NCI-H510A (cell line): ENCODE results near the gene NR2E1.

Experiments used
- DNase-seq: peaks from one replicate; lab custom pipeline; 2025; lab: John Stamatoyannopoulos, UW

The NR2E1 gene

DNA sequence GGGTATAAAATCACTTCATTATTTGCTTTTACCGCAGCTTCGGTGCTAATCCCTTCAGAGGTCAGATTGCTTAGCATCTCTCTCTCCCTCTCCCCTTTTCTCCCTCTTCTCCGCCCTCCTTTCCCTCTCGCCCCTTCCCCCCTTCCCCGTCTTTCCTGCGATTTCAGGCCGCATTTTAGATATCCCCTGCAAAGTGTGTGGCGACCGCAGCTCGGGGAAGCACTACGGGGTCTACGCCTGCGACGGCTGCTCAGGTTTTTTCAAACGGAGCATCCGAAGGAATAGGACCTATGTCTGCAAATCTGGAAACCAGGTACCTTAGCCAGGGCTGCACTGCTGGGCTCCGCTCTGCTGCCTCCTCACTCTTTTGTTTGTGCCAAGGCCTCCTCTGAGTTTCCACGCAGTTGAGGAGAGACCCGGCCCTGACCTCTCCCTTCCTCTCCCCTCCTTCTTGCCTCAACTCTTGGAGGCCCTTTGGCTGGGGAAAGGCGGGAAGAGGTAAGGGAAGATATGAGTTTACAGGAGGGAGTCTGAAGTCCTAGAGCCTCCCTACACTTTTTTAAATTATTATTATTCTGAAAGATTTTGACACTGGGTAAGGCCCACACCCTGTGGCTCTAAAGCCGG lies 5.6 kb downstream of the NR2E1 start:
- DNase-seq = no peak

DNA sequence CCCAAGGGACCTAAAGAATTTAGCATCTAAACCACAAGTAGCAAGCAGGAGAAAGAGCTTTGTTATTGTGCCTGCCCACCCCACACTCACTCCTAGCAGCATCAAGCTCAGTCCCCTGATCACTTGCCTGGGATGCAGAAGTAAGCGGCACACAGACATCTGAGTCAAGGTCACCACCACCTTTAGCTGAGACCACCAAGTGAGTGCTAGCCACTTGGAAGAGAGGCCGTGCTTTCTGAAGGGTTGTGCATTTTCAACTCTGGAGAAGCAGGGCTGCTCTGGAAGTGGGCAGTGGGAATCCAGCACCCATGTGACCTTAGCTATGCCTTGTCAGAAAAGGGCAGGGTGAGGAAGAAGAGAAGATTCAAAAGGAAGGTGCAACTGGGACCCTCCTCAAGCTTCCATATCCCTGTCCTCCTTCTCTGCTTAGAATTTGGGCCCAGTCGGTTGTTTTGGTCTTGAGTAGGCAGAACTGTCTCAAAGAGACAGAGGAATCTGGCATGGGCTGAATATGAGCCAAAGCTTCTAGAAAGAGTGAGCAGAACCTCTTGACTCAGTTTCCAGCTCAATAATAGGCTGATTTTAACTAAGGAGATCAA lies 6.2 kb downstream of the NR2E1 start:
- DNase-seq = no peak

DNA sequence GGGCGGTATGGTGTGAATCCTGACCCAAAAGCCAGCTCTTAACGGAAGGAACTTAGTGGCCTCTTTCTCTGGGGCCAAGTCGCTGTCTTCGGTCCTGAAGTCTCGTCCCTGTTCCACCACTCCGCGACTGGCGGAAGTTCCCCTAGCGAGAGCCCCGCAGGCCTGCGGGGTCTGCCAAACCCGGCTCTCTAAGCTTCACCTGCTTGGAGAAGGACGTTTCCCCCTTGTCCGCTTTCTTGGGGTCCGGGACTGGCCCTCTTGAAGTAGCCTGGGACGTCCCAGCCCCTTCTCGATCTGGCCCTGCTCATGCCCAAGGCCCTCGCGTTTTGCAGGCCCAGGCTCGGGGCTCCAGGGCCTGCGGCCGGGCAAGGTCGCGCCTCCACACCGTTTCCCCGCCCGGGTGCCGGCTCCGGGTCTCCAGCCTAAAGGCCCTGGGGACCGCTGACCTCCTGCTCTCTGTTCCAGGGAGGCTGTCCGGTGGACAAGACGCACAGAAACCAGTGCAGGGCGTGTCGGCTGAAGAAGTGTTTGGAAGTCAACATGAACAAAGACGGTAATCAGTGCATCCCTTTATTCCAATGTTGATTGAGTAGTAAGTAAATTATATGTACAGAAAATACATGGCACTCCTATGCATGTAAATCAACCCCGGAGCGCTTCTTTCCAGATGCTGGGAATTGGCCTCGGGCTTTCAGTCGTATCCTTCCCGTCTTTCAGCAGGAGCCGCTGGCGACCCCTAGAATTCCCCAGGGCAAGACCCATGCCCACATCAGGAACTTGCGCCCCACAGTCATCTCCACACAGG lies 8.8 kb downstream of the NR2E1 start:
- no peak for DNase-seq

DNA sequence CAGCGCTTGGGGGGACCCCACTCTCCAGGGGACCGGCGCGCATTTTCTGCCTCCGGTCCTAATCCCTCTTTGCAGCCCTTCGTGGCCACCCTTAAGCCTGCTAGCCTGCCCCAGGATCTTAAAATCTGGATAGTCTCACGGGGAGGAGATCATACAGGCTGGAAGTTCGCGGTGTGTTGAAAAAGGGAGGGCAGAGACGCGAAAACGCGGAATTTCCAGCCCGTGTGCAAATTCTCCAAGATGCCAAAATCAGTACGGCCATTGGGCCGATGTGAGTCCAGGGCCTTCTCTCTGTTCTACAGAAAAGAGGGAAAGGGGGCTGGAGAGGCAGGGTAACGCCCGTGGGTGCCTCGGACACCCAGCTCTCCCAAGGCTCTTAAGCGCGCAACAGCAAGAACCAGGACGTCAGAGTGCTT lies 9.4 kb downstream of the NR2E1 start:
- DNase-seq = no peak

DNA sequence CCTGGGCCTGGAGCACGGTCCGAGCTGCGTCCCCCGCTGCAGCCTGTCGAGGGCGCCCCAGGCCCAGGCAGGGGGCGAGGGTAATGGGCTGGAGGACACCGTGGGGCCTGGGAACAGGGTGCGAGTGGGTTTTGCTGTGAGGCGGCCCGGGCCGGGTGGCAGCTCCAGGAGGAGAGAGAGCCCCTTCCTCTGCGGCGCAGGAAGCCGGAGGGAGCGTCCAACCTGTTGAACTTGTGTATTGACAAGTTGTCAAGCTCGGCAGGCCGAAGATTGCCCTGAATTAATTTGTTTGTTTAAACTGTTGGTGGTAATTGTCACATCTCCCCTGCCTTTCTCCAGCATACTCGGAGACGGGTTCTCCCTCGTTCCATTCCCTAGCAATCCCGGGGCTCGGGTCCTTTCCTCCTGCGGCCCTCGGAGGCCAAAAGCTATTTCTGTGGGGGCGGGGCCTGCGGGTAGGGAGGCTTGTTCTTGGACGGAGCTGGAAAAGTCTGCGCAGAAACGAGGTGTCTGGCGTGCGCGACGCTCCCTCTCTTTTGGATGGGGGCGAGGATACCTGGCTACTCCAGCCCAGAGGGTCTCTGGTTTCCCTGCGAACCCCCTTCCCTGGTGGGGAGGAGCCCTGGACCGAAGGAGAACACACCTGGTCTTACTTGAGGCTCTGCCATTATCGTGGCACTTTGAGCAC lies 9.9 kb downstream of the NR2E1 start:
- DNase-seq = no peak

DNA sequence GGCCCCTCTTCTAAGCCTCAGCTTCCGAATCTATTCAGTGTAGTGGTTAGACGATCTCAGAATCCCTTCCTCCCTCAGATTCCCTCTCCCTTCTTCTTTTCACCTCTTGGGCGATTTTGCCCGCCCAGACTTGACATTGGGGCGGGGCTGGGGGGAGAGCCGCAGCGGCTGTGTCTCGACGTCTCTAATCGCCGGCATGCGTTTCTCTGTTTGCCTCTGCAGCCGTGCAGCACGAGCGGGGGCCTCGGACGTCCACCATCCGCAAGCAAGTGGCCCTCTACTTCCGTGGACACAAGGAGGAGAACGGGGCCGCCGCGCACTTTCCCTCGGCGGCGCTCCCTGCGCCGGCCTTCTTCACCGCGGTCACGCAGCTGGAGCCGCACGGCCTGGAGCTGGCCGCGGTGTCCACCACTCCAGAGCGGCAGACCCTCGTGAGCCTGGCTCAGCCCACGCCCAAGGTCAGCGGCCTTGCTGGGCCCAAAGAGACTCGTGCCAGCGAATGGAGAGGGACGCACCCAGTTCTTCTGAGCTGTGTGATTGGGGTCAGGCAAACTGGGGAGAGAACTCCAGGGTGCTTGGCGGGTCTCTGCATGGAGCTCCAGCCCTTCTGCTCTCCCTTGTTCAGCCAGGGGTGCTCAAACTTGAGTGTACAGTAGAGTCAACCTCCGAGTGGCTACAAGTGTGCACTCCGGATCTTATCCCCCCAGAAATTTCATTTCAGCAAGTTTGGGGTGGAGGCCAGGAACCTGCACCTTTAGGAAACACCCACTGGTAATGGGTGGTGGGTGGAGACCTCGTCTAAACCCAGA lies 10.7 kb downstream of the NR2E1 start:
- no peak for DNase-seq

DNA sequence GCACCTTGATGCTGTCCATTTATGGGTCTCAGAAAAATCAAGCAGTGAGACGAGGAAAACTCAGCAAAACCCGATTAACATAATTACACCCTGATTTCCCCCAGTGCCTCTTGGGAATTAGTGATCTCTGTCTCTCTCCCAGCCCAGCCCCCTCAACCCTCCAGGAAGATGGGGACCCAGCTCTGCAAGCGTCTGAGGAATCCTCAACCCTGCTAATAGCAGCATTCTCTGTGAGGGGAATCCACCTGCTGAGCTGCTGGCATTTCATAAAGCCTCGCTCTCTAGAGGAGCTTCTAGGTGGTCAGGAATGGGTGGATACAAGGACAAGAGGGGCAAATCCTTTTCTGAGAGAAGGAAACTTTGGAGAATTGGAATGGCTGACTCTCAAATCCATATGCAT lies 13.9 kb downstream of the NR2E1 start:
- no peak for DNase-seq

DNA sequence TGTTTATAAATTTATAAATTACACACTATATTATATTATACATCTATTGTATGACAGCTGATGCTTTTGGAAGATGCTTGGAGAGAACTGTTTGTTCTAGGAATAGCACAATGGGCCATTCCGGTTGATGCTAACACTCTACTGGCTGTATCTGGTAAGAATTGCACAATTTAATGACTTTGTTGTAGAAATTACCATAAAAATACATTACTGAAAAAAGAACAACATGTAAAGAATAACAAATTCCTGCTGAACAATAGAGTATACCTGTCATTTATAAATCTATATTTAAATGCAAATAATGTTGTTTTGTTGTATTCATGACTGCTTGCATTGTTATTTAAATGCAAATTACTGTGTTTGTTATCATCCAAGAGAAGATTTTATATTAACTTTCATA lies 14.4 kb downstream of the NR2E1 start:
- DNase-seq = no peak

DNA sequence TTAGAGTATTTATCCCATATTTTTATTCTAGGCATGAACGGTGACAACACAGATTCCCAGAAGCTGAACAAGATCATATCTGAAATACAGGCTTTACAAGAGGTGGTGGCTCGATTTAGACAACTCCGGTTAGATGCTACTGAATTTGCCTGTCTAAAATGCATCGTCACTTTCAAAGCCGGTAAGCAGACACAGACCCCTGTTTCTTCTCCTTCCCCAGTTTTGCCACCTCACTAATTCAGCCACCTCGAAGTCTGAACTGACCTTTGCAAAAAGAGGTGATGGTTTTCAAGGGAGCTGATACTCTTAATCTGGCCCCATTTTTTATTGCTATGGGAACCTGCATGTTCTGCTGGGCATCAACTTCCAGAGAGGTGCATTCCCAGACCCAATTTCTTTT lies 15.0 kb downstream of the NR2E1 start:
- DNase-seq = no peak

DNA sequence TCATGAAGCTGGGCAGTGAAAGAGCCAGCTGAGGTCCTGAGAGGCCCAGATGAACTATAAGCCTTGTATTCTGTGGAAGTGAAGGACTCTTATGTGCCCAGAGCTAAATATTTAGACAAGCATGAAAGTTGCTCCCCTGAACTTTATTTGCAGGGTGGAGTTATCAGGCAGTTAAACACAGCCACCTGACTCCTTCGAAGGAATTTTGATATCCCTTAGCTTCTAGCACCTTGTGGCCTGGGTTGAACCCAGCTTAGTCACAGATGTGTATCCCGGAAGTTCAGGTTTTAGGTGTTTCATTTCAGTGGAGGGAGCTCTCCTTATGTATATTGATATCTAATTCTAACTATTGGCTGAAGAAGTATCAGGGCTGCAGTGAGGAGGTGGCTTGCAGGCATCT lies 20.4 kb downstream of the NR2E1 start:
- no peak for DNase-seq

DNA sequence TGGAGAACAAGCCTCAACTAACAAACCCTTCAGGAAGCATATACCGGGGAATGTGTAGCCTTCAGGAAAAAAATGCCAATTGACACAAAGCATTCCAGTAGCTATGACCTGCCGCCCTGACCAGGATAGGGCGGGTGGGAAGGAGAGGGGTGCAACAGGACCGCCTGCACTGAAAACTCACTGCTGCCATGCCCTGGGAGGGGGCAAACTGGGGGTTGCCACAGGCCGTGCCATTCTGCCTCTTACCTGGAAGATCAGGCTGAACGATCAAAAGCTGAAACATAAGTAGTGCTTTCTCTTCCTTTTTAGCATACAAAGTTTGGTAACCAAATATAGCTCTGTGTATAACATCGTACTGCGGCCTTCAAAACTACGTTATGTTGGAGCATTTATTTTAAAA lies 21.7 kb downstream of the NR2E1 start:
- no peak for DNase-seq

DNA sequence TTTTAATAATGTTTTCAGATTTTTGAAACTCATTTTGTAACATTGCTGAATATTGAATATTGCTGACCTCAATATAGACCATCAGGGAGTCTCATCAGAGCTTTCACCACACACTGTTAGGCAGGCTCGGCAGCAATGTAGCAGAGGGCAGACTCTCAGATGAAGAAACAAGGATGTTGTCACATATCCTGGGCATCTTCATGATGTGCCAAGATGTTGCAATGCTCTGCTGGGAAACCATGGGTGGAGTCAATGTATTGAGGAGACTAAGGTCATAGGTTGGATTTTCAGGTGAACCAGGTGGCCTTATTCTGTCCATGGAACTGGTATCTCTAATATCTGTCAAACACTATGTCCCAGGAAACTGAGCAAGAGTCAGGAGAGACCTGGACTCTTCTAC lies 27.3 kb downstream of the NR2E1 start:
- DNase-seq = no peak

DNA sequence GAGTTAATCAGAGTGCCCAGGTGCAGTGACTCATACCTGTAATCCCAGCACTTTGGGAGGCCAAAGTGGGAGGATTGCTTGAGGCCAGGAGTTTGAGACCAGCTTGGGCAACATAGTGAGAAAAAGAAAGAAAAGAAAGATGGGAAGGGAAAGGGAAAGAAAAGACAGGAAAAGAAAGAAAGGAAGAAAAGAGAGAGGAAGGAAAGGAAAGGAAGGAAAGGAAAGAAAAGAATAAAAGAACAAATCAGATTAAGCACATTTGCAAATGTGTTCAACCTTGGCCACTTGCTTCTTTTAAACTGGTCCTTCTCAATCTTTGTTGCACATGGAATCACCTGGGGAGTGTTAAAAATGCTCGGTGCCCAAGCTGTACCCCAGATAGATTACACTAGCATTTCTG lies 28.0 kb downstream of the NR2E1 start:
- no peak for DNase-seq

DNA sequence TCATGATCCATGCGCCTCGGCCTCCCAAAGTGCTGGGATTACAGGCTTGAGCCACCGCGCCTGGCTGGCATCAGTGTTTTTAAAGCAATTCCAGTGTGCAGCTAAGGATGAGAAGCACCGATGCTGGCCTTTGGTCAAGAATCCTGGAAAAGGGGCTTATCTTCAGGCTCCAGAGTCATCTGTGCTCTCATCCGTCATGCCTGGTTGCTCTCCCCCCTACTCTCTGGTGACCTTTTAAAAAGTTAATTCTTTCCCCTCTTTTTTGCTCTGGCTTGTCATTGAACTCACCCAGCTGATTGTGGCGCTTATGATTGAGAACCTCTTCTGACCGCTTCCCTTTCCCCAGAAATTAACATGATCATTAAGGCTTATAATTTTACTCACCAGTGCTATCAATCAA lies 28.7 kb downstream of the NR2E1 start:
- DNase-seq = no peak

DNA sequence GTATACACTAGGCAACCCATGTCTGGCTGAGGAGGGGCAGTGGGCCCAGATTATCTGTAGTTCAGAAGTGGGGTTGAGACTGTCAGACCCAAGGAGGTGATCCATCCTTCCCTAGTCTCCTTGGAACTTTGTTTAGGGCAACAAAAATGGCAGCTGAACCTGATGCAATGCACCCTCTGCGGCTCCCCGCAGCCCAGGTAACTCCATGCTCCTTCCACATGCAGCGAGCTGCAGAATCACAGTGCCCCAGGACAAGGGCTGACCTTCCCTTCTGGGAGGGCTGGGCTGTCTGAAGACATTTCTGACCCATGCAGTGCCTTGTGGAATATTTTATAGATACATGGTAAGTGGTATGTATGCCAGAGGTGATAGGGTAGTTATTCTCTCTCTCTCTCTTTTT lies 29.4 kb downstream of the NR2E1 start:
- no peak for DNase-seq

DNA sequence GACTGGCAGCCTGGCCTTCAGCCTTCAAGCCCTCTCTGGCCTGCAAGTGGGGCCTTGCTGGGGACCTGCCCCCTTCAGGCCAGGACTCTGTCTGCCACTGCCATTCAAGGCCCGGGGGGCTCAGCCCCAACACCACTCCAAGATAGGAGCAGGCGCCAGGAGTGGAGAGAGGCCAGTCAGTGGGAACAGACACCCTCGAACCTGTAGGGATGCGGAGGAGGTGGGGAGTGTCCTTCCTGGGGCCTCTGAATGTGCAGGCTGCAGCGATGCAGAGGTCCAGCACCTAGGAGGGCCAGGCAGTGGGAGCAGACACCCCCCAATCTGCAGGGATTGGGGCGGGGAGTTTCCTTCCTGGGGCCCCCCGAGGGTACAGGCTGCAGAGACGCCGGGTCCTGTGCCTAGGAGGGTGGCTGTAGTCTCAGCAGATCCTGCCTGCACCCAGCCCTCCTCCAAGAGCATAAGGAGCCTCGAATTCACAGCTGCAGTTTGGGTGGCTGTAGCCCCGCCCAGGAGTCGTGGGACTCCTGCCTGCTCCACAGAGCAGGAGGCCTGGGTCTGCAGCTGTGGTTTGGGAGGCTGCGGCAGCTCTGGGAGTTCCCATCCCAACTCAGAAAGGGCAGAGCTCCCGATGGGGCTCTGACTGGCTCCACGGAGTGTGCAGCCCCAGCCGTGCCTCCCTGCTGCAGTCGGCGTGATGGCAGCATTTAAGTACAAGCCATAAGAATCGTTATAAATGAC lies 33.1 kb downstream of the NR2E1 start:
- DNase-seq = no peak

DNA sequence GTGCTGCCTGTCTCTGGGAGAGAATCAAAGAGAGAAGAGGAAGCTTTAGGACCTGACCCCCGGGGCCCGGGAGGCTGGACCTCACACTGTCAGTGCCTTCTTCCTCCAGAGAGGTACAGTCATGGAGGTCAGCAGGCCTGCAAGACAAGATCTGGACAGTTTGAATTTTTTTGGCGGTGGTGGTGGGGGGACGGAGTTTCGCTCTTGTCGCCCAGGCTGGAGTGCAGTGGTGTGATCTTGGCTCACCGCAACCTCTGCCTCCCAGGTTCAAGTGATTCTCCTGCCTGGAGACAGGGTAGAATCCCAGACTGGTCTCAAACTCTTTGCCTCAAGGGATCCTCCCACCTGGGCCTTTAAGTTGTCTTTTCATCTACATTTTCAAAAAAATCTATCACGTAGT lies 34.4 kb downstream of the NR2E1 start:
- DNase-seq = no peak

DNA sequence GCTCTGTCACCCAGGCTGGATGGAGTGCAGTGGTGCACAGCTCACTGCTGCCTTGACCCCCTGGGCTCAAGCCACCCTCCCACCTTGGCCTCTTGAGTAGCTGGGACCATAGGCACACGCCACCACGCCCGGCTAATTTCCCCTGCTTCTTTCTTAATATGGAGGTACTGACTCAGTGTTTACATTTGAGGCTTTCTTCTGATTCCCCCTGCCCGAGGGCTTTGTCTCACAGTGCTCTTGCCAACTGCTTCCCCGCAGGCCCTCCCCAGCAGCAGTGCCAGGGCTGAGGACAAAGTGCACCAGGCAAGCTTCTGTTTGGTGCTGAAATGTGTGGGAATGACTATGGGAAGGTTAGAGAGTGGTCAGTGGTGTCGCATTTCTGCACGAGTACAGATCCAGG lies 34.8 kb downstream of the NR2E1 start:
- no peak for DNase-seq

DNA sequence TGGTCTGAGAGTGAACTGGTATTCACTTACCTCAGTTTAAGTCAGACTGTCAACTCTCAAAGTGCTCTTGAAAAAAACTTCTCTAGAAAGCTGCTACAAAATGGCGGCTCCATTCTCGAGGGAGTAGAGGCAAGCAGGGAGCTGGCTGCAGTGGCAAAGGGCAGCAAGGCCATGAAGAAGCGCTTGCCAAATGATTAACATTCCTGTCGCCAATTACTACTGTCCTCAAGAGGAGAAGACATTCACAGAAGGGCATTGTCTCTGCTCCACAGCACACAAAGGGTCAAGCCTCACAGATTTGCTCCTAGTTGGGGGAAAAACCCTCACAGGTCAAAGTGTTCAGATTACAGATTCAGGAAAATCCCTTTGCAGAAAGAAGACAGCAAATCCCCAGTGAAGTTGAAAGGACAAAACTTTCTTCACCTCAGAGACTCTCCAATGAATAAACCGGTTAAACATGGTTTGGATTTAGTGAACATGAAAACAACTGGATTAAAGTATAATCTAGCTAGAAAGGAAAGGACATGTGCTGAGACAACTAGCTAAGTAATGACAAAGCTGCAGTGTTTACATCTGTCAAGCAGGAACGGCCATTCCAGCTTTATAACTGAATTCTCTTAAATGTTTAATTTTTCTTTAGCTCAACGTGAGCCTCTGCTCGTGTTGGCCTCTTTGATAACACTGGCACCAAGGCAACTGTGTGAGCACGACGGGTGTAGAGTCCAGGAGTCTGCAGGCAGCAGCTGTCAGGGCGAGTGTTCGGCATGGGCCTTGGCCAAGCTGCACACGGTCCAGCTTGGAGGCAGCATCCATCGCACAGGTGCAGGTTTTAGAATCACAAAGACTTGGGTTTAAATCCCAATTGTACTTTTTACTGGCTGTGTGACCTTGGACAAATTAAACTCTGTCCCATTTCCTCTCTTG lies 37.6 kb downstream of the NR2E1 start:
- no peak for DNase-seq

DNA sequence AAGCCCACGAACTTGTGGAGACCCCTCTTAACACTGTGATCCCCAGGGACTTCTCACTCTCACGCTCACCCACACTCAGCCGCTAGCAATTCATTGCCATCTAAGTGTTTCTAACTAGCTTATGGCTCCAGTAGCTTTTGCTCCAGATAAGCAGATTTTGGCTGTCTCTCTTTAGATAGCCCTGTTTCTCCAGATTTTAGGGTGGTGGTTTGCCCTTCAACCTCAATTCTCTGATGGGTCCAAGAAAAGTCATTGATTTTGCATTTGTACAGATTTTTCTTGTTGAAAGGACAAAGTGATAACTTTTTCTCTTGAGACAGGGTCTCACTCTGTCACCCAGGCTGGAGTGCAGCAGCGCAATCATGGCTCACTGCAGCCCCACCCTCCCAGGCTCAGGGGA lies 41.2 kb downstream of the NR2E1 start:
- DNase-seq = no peak
